GM13976 (cell line): ENCODE measurements around the gene PHLDB3.

Experiments used
- DNase-seq: peaks from one replicate; pipeline ENCODE4 v3.0.0; 2012; ENCODE audit warnings: low spot score
- CTCF ChIP-seq: IDR thresholded peaks from 2 replicates; pipeline ENCODE4 v1.5.1; 2012; ENCODE audit warnings: borderline replicate concordance, mild to moderate bottlenecking; ENCODE audit not compliant: insufficient read depth; ENCODE audit errors: extremely low read depth, missing control alignments, control extremely low read depth
- in situ Hi-C: fragments of 300-500 bp; cut with MboI; formaldehyde crosslinking; loops from one replicate; pipeline ENCODE4 v1.12.0; 2022; ENCODE audit warnings: low sequenced_read_pairs, mixed read lengths, inconsistent platforms; ENCODE audit not compliant: unreplicated experiment

Gene PHLDB3

GRCh38 chr19:43479961-43480561 lies 24.5 kb downstream of the PHLDB3 start:
- in situ Hi-C loops, result no loop called here
- TF ChIP-seq CTCF, result no peak

DNA sequence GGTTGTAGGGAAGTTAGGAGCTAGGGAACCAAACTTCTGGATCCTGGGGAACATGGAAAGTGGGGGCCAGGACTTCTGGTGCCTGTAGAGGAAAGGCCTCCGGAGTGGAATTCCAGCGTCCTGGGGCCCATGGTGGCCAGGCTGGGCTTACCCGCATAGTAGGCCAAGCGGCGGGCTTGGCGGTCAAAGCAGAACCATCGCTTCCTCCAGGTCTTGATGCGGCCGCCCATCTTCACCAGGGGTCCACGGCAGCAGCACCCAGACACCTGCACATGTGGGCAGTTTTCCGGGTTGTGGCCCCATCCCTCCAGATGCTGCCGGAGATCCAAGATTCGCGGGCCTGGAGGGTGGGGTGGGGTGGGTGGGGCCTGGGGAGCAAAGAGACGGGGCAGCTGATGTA lies 25.3 kb downstream of the PHLDB3 start:
- in situ Hi-C loops, result no loop called here
- no peak for DNase-seq
- TF ChIP-seq CTCF, result no peak

More at GRCh38 chr19:43479961-43480561, 24.5 kb downstream of the PHLDB3 start:
- no peak for DNase-seq

- no peak for DNase-seq
- no peak for TF ChIP-seq CTCF
- in situ Hi-C loops, result no loop called here
These were observed 26.2 kb downstream of the PHLDB3 start for GRCh38 chr19:43478323-43478722.

GRCh38 chr19:43476606-43477005 lies 27.9 kb downstream of the PHLDB3 start:
- no peak for TF ChIP-seq CTCF
- in situ Hi-C loops, result no loop called here
- no peak for DNase-seq

- in situ Hi-C loops, result no loop called here
- DNase-seq, result peak; percentile 97
- TF ChIP-seq CTCF, result no peak
These were observed 29.4 kb downstream of the PHLDB3 start for GRCh38 chr19:43474986-43475705.

DNA sequence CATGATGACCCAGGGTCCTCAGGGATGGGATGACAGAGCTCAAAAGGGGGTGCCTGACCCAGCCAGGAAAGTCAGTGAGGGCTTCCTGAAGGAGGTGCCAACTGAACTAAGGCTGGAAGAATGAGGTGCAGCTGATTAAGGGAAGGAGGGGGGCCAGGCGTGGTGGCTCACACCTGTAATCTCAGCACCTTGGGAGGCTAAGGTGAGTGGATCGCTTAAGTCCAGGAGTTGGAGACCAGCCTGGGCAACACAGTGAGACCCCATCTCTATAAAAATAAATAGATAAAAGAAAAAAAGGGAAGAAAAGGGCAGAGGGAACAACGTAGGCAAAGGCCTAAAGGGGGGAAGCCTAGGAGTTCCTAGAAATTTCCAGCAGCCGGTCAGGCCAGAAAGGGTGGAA lies 30.1 kb downstream of the PHLDB3 start:
- DNase-seq, result no peak
- no peak for TF ChIP-seq CTCF
- in situ Hi-C loops, result no loop called here
